Measurements from ENCODE around the gene PLA2G15. TPM values are rescaled to one million over a fixed set of nuclear protein-coding genes. Genes with fewer than 3 reads are reported as not detected.

Gene PLA2G15
- total RNA-seq, 1 experiment from 2014 or later = 10.2 TPM

DNA sequence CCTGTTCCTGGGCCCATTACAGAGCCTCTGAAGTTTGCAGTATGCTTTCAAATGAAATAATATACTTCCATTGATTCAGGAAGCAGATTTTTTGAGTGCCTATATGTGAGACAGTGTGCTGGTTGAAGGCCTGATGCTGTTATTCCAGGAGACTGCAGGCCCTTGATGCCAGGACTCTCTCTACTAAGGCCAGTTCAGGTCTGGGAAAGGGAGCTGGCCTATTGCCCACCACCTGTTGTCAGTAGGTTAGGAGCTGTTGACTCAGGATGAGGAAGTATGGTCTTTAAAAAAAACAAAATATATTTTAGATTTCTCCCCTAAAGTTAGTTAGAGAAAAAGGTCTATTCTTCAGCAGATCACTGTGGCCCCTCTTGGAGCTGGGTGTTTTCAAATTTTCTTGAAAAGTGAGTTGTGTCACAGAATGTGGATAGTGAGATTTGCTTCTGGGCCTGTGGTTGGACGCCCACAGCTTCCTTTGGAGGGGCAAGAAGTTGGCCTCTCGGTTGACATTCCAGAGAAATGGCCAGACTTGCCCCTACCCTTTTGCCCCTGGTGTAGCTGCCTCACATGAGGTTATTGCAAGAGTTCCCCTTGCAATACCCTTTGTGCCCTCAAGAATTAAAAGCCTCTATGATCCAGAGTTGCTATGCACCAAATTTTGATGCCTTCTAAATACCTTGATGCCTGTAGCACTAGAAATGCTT is 17.2 kb upstream of the PLA2G15 start:
- Mint-ChIP-seq H3K27ac (no peak overlapping the region), H3K9me3 (no peaks in the 10 kb centered on the region), H3K36me3 (peaks cover 35% of the 10 kb centered on the region), H3K4me1 (peaks cover 2% of the 10 kb centered on the region; the same call in 1 of the 2 replicates), H3K27me3 (ENCODE audit: low read depth) (no peaks in the 10 kb centered on the region), H3K4me3 (no peak overlapping the region)
- CTCF ChIA-PET = interaction anchor here (0.6 to 1.4 kb wide), 4 partner anchors 10 to 327 kb away, joined by 3 to 12 read pairs (median 8); partner anchors contain the start of gene NFATC3
- POLR2A ChIA-PET = interaction anchor here (0.6 to 1.3 kb wide), 2 partner anchors 9 to 98 kb away, joined by 3 read pairs; no protein-coding TSS in a partner anchor
- DNase-seq (ENCODE audit: low spot score) = no peak
- no peak for ATAC-seq
- no peak for TF ChIP-seq FOXJ3 (CRISPR knock-in tag; IDR thresholded peaks at IDR 0.05; ENCODE audit: borderline replicate concordance)
- no peak for TF ChIP-seq NFYB (CRISPR knock-in tag; conservative IDR thresholded peaks at IDR 0.05; ENCODE audit: low read depth)
- no peak for TF ChIP-seq ZNF121 (CRISPR knock-in tag; IDR thresholded peaks at IDR 0.05)
- TF ChIP-seq, protein P1, sequence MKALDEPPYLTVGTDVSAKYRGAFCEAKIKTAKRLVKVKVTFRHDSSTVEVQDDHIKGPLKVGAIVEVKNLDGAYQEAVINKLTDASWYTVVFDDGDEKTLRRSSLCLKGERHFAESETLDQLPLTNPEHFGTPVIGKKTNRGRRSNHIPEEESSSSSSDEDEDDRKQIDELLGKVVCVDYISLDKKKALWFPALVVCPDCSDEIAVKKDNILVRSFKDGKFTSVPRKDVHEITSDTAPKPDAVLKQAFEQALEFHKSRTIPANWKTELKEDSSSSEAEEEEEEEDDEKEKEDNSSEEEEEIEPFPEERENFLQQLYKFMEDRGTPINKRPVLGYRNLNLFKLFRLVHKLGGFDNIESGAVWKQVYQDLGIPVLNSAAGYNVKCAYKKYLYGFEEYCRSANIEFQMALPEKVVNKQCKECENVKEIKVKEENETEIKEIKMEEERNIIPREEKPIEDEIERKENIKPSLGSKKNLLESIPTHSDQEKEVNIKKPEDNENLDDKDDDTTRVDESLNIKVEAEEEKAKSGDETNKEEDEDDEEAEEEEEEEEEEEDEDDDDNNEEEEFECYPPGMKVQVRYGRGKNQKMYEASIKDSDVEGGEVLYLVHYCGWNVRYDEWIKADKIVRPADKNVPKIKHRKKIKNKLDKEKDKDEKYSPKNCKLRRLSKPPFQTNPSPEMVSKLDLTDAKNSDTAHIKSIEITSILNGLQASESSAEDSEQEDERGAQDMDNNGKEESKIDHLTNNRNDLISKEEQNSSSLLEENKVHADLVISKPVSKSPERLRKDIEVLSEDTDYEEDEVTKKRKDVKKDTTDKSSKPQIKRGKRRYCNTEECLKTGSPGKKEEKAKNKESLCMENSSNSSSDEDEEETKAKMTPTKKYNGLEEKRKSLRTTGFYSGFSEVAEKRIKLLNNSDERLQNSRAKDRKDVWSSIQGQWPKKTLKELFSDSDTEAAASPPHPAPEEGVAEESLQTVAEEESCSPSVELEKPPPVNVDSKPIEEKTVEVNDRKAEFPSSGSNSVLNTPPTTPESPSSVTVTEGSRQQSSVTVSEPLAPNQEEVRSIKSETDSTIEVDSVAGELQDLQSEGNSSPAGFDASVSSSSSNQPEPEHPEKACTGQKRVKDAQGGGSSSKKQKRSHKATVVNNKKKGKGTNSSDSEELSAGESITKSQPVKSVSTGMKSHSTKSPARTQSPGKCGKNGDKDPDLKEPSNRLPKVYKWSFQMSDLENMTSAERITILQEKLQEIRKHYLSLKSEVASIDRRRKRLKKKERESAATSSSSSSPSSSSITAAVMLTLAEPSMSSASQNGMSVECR (CRISPR knock-in tag; IDR thresholded peaks at IDR 0.05; ENCODE audit: borderline replicate concordance) = no peak
- no peak for TF ChIP-seq JUN (CRISPR knock-in tag; IDR thresholded peaks at IDR 0.05)
- no peak for TF ChIP-seq NR2C2 (CRISPR knock-in tag; IDR thresholded peaks at IDR 0.05)

DNA sequence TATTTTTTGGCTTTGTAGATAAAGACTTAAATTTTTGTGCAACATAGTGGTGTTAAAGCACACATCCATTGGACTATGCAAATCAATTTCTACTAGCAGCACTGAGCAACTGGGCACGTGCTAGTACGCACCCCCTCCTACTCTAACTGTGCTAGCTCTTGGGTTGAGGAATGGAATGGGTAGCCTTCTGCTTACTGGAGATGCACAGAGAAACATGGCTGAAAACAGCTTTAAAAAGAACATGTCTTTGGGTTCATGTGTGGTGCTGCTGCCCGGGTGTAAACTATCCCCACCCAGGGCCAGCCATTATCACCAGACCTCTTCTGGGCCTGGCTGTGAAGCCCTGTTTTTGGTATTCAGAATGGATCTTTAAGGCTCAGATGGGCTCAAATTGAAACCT is 16.5 kb upstream of the PLA2G15 start:
- TF ChIP-seq E2F1 (CRISPR knock-in tag; IDR thresholded peaks at IDR 0.05) = no peak
- TF ChIP-seq GRHL2 (CRISPR knock-in tag; IDR thresholded peaks at IDR 0.05; ENCODE audit: insufficient replicate concordance, severe bottlenecking) = no peak
- no peak for TF ChIP-seq SMAD4 (CRISPR knock-in tag; IDR thresholded peaks at IDR 0.05)
- no peak for TF ChIP-seq PREB (CRISPR knock-in tag; IDR thresholded peaks at IDR 0.05; ENCODE audit: borderline replicate concordance)
- TF ChIP-seq E2F4 (CRISPR knock-in tag; IDR thresholded peaks at IDR 0.05; ENCODE audit: borderline replicate concordance, low read depth) = no peak
- CTCF ChIA-PET = interaction anchor here (1.3 to 1.4 kb wide), 3 partner anchors 11 to 145 kb away, joined by 4 to 12 read pairs (median 11); partner anchors contain the start of gene NFATC3
- no peak overlapping the region for H3K4me3 Mint-ChIP-seq
- H3K27me3 Mint-ChIP-seq (ENCODE audit: low read depth) = no peaks in the 10 kb centered on the region
- DNase-seq (ENCODE audit: low spot score) (no peak), ATAC-seq (no peak)
- POLR2A ChIA-PET = interaction anchor here (0.6 to 1.8 kb wide), 3 partner anchors 9 to 143 kb away, joined by 3 to 5 read pairs (median 3); partner anchors contain the start of gene NFATC3
- peaks cover 39% of the 10 kb centered on the region for H3K36me3 Mint-ChIP-seq
- no peak overlapping the region for H3K27ac Mint-ChIP-seq
- H3K4me1 Mint-ChIP-seq = peaks cover 7% of the 10 kb centered on the region
- H3K9me3 Mint-ChIP-seq = no peaks in the 10 kb centered on the region

Measured in WTC11 (cell line).